ENCODE measurements around the gene IQCH. TPM values are rescaled to one million over a fixed set of nuclear protein-coding genes. Genes with fewer than 3 reads are reported as not detected.

The IQCH gene
- total RNA-seq, 4 donors from 2014 or later, result 1.1 to 1.6 (median 1.3) TPM; not detected in 1

DNA sequence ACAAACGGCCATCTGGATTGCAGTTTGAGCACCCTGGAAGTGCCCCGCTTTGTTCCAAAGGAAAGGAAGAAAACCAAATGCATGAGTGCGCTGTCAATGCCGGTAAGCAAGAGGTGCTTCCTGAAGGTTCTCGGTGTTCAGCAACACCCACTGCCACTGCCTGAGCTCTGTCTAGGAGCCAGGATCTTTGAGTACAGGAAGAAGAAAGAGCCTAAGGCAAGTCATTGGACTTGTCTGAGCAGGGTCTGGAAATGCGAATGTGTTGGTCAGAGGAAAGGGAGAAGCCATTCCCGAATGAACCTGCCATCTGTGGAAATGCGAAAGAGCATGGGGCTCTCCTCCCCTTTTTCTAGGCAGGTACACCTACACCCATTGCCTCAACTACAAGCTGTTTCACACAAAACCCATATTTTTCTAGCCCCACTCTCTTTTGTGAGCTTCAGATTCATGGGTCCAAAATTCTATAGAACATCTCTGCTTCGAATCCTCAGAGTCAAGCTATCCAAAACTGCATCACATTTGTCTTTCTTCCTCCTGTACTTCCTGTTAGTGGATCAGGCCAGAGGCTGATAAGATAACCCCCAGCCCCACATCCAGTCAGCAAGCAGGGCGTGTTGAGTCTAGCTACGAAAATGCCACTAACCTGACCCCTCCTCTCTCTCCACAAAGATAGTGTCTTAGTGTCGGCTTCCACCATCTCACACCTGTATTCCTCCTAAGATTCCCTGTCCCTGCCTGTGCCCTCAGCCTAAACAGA, 210.8 kb downstream of the IQCH start:
- no peak for ATAC-seq (ENCODE audit: low FRiP score)
- DNase-seq (ENCODE audit: low spot score), result no peak
- TF ChIP-seq, protein P1, sequence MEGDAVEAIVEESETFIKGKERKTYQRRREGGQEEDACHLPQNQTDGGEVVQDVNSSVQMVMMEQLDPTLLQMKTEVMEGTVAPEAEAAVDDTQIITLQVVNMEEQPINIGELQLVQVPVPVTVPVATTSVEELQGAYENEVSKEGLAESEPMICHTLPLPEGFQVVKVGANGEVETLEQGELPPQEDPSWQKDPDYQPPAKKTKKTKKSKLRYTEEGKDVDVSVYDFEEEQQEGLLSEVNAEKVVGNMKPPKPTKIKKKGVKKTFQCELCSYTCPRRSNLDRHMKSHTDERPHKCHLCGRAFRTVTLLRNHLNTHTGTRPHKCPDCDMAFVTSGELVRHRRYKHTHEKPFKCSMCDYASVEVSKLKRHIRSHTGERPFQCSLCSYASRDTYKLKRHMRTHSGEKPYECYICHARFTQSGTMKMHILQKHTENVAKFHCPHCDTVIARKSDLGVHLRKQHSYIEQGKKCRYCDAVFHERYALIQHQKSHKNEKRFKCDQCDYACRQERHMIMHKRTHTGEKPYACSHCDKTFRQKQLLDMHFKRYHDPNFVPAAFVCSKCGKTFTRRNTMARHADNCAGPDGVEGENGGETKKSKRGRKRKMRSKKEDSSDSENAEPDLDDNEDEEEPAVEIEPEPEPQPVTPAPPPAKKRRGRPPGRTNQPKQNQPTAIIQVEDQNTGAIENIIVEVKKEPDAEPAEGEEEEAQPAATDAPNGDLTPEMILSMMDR (IDR thresholded peaks at IDR 0.05), result no peak

DNA sequence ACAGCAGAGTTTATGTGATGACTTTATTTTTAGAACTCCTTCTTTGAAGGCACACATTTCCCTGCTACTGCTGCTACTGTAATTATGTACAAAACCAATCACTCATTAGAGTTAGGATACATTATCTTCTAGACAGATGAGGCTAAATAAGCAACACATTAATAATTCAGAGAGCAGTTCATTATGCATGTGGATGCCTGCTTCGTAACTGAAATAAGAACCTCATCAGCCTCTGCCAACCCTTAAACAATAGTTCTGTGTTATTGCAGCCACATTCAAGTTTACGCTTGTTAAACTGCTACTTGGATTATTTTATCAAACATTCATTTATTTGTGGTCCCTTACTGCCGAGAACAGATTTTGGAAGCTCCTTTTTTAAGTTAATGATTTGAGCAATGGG, 213.8 kb downstream of the IQCH start:
- DNase-seq (ENCODE audit: low spot score), result no peak
- TF ChIP-seq, protein P1 (IDR thresholded peaks at IDR 0.05), result no peak
- ATAC-seq (ENCODE audit: low FRiP score), result no peak

DNA sequence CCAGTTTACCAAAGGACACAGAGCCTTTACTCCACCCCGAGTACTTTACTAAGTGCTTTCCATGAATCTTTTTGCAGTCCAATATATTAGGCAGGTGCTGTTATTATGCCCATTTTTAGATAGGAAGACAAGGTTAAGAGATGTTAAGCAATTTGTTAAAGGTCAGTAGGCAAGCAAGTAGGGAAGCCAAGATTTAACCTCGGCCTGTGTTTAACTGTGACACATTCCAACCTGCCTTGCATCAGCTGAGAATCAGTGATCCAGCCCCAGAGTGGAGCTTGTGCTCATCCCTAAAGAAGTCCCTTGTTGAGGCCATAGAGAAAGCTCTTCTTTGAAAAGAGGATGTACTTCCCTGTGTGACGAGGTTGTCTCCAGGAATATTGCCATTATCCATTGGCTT, 215.1 kb downstream of the IQCH start:
- DNase-seq (ENCODE audit: low spot score), result no peak
- TF ChIP-seq, protein P1 (IDR thresholded peaks at IDR 0.05), result no peak
- no peak for ATAC-seq (ENCODE audit: low FRiP score)

DNA sequence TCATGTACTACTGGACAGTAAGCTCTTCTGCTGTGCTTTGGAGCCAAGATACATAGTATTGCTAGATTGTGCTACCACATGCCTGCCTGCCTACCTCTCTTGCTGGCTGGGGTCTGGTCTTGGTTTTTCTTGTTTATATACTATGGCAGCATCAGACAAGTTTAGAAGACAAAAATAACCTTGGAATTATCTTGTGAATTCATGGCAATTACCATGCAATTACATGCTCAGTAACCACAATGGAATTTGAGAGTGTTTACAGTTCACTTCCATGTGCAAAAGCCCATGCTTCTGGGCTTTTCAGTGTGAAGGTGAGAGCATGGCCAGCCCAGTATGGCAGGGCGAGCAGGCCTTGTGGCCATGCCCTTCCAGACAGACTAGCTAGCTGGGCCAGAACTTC, 218.4 kb downstream of the IQCH start:
- TF ChIP-seq, protein P1 (IDR thresholded peaks at IDR 0.05), result no peak
- DNase-seq (ENCODE audit: low spot score), result no peak
- no peak for ATAC-seq (ENCODE audit: low FRiP score)

DNA sequence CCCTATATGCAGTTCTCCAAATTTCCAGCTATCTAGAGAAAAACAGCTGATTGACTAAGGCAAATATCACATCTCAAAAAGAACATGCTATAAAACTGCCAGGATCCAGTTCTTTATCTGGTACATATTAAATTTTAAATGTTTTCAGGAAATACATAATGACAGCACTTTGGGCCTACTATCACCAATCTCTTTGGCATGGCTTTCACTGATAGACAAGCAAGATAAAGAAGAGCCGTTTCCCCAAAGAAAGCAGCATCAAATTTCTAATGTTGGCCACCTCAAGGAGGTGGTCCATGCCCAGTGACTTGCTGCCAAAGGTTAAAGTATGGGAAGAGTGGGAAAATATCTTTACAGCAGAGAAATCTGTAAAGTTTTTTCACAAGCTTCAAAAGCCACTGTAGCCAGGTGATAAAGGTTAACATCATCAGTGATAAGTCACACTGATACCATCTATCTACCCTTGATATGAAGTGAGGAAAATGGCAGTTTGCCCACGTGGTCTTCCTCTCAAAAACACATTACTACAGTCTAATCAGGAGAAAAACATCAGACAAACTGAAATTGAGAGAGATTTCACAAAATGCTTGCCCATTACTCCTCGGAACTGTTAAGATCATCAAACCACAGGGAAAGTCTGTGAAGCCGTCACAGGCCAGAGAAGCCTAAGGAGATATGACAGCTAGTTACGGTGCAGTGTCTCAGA, 220.0 kb downstream of the IQCH start:
- no peak for ATAC-seq (ENCODE audit: low FRiP score)
- DNase-seq (ENCODE audit: low spot score), result no peak
- TF ChIP-seq, protein P1 (IDR thresholded peaks at IDR 0.05), result no peak

DNA sequence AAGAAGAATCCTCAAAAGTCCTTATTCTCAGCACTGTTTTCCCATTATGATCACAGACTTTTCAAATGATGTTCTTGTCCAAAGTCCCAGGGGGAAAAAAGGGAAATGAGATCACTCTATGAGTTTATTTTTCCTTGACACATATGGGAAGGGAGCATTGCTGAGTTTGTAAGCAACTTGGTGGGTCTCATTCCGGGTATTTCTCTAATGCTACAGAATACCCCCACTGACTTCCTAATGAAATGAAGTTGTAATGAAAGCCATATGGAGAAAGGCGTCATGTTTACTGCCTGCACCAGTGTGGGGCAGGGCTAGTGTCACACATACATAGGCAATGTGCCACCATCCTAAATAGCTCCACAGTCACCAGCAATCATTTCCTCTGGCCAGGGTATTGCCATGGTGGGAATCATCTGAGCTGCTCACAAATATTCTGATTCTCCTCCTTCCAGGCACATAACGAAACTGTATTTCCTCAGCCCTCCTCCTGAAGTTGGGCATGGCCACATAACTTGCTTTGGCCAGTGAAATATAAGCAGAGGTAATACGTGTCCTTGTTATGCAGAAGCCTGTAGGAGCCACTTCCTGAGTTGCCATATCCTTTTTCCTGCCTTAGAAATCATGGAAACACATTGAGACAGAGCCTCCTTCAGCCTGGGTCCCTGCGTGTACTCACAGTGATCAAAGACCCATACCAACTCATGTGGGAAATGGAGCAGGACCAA, 225.4 kb downstream of the IQCH start:
- DNase-seq (ENCODE audit: low spot score) (no peak), ATAC-seq (ENCODE audit: low FRiP score) (no peak)
- TF ChIP-seq, protein P1 (IDR thresholded peaks at IDR 0.05), result no peak

Data from omental fat pad (tissue), 4 donors.